Natural killer cell (primary cell): ENCODE measurements around the gene APH1B. TPM values are rescaled to one million over a fixed set of nuclear protein-coding genes. Genes with fewer than 3 reads are reported as not detected.

Experiments used
- ATAC-seq, 3 donors: fragments of 150-1000 bp in 2 of 3; fragments of 200-7000 bp in 1 of 3; cut with Tn5 transposase; 1 replicate in 1 of 3; 2 replicates in 2 of 3; pipeline ENCODE4 v1.10.0; 2021; ENCODE audit warnings: mild to moderate bottlenecking in 2 of 3, moderate library complexity in 2 of 3
- DNase-seq, 2 donors: peaks; one replicate each; pipeline versions ENCODE4 v3.0.0 to v3.0.0-alpha.2; 2013 to 2021; ENCODE audit warnings: mixed read lengths in 1 of 2
- H3K27ac ChIP-seq: one replicate; pipeline ENCODE4 v1.5.1; 2013; ENCODE audit warnings: mild to moderate bottlenecking, low read length
- H3K27me3 ChIP-seq: one replicate; pipeline ENCODE4 v1.6.1; 2013; ENCODE audit warnings: low read length; ENCODE audit not compliant: control insufficient read depth, insufficient read depth
- H3K36me3 ChIP-seq: one replicate; pipeline ENCODE4 v1.6.1; 2013; ENCODE audit warnings: low read length; ENCODE audit not compliant: control insufficient read depth, insufficient read depth
- H3K4me1 ChIP-seq: one replicate; pipeline ENCODE4 v1.6.1; 2013; ENCODE audit warnings: low read length; ENCODE audit not compliant: control insufficient read depth, insufficient read depth
- H3K4me3 ChIP-seq: one replicate; pipeline ENCODE4 v1.5.1; 2013; ENCODE audit warnings: low read length
- H3K9me3 ChIP-seq: one replicate; pipeline ENCODE4 v1.6.1; 2013; ENCODE audit warnings: low read length; ENCODE audit not compliant: control insufficient read depth, insufficient read depth
- H3K27ac Mint-ChIP-seq, 2 donors: one replicate each; pipeline ENCODE4 v1.8.0; 2022; ENCODE audit warnings: mild to moderate bottlenecking in 2 of 2, mixed read lengths in 2 of 2, moderate library complexity in 1 of 2
- H3K27me3 Mint-ChIP-seq, 2 donors: one replicate each; pipeline ENCODE4 v1.8.0; 2022; ENCODE audit warnings: low read depth in 2 of 2, mixed read lengths in 2 of 2
- H3K36me3 Mint-ChIP-seq: one replicate; pipeline ENCODE4 v1.8.0; 2022; ENCODE audit warnings: mixed read lengths
- H3K4me1 Mint-ChIP-seq, 2 donors: one replicate each; pipeline ENCODE4 v1.8.0; 2022; ENCODE audit warnings: mixed read lengths in 2 of 2
- H3K4me3 Mint-ChIP-seq: one replicate; pipeline ENCODE4 v1.8.0; 2022; ENCODE audit warnings: mild to moderate bottlenecking, moderate library complexity, mixed read lengths
- H3K9me3 Mint-ChIP-seq, 2 donors: one replicate each; pipeline ENCODE4 v1.8.0; 2022; ENCODE audit warnings: mixed read lengths in 2 of 2
- CTCF ChIP-seq: fragments of 200-600 bp; IDR thresholded peaks from one replicate; pipeline ENCODE4 v1.8.0; 2022; ENCODE audit warnings: antibody characterized with exemption
- WGBS: methylation state at CpG from one replicate; pipeline ENCODE4 v1.1.7; 2013; ENCODE audit warnings: missing lambda C conversion rate; ENCODE audit not compliant: insufficient coverage; 5-methylcytosine and 5-hydroxymethylcytosine counted together
- intact Hi-C: fragments of 100-400 bp; cut with micrococcal nuclease; formaldehyde crosslinking; loops from one replicate; pipeline ENCODE4 v1.14.2; 2022
- total RNA-seq, 4 donors: library from RNA; stranded (reverse); fragments of 120-200 nt in 1 of 4; gene quantifications; one replicate each; pipeline versions ENCODE4 v1.2.3 to v1.2.4, GENCODE V29; 2013 to 2022

APH1B gene
- total RNA-seq, 3 donors from 2014 or later (not counting 1 experiment from before 2014, with no cell fraction given): 8.6 to 12.4 (median 9.9) TPM

- no peaks in the 10 kb centered on the region for H3K9me3 Mint-ChIP-seq
- TF ChIP-seq CTCF: no peak
- no peak overlapping the region for H3K4me3 Mint-ChIP-seq
- intact Hi-C loops: loop anchor here (10.0 kb wide), 1 partner anchor 240 kb away; the partner anchor contains the start of gene TPM1
- H3K4me3 ChIP-seq: no peak overlapping the region
- WGBS: 95% methylated on average over 4 of the region's 6 CpGs
- ATAC-seq: no peak
- no peaks in the 10 kb centered on the region for H3K27me3 ChIP-seq
- no peaks in the 10 kb centered on the region for H3K9me3 ChIP-seq
- no peaks in the 10 kb centered on the region for H3K27me3 Mint-ChIP-seq
- H3K36me3 Mint-ChIP-seq: peaks cover 5% of the 10 kb centered on the region
- H3K36me3 ChIP-seq: peaks cover 2% of the 10 kb centered on the region
- no peak overlapping the region for H3K27ac Mint-ChIP-seq
- peaks cover 10 to 18% of the 10 kb centered on the region in 2 donors for H3K4me1 Mint-ChIP-seq
- peaks cover 3% of the 10 kb centered on the region for H3K4me1 ChIP-seq
- no peak for DNase-seq
- H3K27ac ChIP-seq: no peak overlapping the region
Measured at GRCh38 chr15:63284335-63284734, 6.9 kb downstream of the APH1B start.

DNA sequence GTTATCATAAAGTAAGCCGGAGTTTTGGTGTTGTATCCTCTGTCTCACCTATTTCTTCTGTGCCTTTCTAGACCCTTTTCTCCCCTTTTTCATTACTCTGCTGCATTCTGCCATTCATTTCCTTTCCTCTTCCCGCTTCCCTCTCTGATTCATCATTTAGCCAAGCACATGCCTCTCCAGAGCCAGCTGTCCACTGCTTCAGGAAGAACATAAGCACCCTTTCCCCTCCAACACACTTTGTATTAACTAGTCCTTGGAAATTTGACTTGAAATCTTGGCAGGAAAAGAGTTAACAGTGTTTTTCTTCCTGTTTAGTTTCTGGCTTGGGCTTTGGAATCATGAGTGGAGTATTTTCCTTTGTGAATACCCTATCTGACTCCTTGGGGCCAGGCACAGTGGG lies 9.7 kb downstream of the APH1B start:
- no peaks in the 10 kb centered on the region for H3K9me3 Mint-ChIP-seq
- no peaks in the 10 kb centered on the region for H3K9me3 ChIP-seq
- intact Hi-C loops: loop anchor here (10.0 kb wide), 1 partner anchor 242 kb away; the partner anchor contains the start of gene TPM1
- H3K36me3 Mint-ChIP-seq: peaks cover 5% of the 10 kb centered on the region
- no peak overlapping the region for H3K4me3 Mint-ChIP-seq
- no peak overlapping the region for H3K27ac Mint-ChIP-seq
- H3K4me1 ChIP-seq: peaks cover 3% of the 10 kb centered on the region
- H3K4me1 Mint-ChIP-seq: peaks cover 10 to 14% of the 10 kb centered on the region in 2 donors
- peaks cover 2% of the 10 kb centered on the region for H3K36me3 ChIP-seq
- ATAC-seq (no peak), DNase-seq (no peak)
- H3K27ac ChIP-seq: no peak overlapping the region
- H3K27me3 ChIP-seq: no peaks in the 10 kb centered on the region
- 94% methylated on average over 2 of the region's 2 CpGs for WGBS
- no peaks in the 10 kb centered on the region for H3K27me3 Mint-ChIP-seq
- H3K4me3 ChIP-seq: no peak overlapping the region
- no peak for TF ChIP-seq CTCF

DNA sequence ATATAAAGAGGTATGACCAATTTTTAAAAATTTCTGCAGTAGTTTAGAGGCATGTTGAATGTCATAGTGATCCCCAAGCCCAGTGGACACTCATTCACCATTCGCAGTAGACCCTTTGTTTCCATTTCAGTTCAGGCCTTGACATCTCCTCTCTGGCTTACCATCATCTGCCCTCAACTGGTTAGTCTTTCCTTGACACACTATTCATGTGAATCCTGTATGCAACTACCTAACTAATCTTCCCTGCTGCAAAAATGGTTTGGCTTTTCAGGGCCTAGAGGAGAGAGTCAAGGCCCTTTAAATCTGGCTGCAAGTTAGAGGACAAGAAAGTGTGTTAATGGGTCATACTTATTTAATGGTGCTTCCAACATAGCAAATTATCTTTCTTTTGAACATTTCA lies 10.9 kb downstream of the APH1B start:
- no peak overlapping the region for H3K4me3 Mint-ChIP-seq
- DNase-seq (no peak), ATAC-seq (no peak)
- intact Hi-C loops: loop anchor here (1.0 to 10.0 kb wide), 2 partner anchors 115 to 244 kb away; partner anchors contain the start of gene TPM1
- Histone ChIP-seq H3K4me1 (peaks cover under 1% of the 10 kb centered on the region), H3K36me3 (peaks cover 2% of the 10 kb centered on the region), H3K27me3 (no peaks in the 10 kb centered on the region), H3K4me3 (no peak overlapping the region), H3K27ac (no peak overlapping the region), H3K9me3 (no peaks in the 10 kb centered on the region)
- H3K4me1 Mint-ChIP-seq: peaks cover 10 to 13% of the 10 kb centered on the region in 2 donors
- TF ChIP-seq CTCF: no peak
- no peaks in the 10 kb centered on the region for H3K9me3 Mint-ChIP-seq
- peaks cover 5% of the 10 kb centered on the region for H3K36me3 Mint-ChIP-seq
- WGBS: 90% methylated on average over 1 of the region's 1 CpG
- H3K27me3 Mint-ChIP-seq: no peaks in the 10 kb centered on the region
- H3K27ac Mint-ChIP-seq: peak overlapping the region in 1 of 2 donors; percentile 54
